NCI-H128 (cell line): ENCODE data around the gene SLC35E2B.
"Not testable (repeated sequence)": the region's sequence is repeated elsewhere in the genome, so short reads cannot be mapped to it uniquely, and the experiment has no call there.

ENCODE experiments used
- DNase-seq: peaks from one replicate; lab custom pipeline; 2025; ENCODE audit not compliant: unreplicated experiment; lab: John Stamatoyannopoulos, UW

The SLC35E2B gene

DNA sequence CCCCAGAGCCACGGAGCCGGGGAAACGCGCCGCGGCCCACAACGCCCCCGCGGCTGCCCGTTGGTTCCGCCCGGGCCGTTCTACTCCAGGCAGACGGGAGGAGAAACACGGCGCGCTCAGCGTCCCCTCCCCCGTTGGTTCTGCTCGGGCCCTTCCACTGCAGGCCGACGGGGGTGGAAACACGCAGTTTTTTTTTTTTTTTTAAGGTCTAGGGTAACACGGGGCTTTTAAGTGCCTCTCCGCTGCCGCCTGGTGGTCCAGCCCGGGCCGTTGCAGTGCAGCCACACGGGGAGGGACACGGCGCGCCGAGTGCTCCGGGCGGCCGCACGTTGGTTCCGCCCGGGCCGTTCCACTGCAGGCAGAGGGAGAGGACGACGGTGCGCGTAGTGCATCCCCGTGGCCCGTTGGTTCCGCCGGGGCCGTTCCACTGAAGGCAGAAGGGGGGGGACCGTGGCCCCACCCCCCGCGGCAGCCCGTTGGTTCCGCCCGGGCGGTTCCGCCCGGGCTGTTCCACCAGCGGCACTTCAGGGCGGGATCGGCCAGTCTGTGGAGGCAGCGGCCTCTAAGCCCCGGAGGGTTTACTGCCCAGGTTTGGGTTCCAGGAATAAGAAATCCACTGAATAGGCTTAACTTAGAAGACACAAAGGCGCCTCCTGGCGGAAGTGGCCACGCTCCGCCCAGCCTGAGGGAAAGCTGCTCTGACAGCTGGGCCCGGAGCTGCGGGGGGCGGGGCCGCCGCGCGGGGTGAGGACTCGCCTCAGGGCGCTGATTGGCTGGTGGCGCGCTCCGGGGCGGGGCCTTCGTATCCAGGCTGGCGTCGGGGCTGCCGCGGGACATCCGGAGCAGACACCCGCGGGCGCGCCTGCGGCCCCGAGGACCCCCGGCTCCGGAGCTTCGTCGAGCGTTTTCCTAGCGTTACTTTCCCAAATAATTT is at the start of gene SLC35E2B:
Gene SLC35E2B, minus strand, starts transcription at position 82 of the 934 bp plus-strand sequence. CDS start 16,096 bp downstream, outside the sequence.
- DNase-seq: peak; percentile 84

DNA sequence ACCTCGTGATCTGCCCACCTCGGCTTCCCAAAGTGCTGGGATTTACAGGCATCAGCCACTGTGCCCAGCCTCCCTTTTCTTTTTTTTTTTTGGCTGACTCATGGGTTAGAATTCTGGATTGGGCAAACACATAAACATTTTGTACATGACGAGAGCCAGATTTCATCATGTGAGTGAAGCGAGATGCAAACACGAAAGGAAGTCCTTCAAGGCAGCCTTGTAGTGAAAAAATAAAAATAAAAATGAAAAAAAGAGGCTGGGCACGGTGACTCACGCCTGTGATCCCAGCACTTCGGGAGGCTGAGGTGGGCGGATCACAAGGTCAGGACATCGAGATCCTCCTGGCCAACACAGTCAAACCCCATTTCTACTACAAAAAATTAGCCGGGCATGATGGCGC is 48.4 kb upstream of the SLC35E2B start:
- not testable (repeated sequence) for DNase-seq

DNA sequence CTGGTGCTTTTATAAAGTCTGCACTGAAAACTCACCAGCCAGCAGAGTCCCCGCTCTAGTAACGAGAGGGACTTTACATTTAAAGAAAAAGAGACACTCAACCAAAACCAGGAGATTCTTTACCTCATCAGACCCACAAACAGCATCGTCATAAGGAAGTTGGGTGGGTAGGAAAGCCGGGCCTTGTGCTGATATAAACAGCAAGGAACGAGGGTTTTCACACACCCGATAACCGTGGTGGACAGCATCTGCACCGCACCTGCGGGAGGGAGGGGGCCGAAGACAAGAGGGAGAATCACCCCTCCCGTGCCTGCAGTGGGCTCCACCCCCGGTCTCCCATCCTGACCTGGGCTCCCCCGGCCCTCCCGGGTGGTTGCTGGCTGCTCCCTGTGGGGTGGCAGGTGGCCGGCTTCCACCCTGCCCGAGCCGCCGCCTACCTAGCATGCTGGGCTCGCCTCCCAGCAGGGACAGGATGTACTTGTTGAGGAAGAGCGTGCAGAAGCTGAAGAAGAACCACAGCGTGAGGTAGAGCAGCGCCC is 46.3 kb upstream of the SLC35E2B start:
- DNase-seq: not testable (repeated sequence)

DNA sequence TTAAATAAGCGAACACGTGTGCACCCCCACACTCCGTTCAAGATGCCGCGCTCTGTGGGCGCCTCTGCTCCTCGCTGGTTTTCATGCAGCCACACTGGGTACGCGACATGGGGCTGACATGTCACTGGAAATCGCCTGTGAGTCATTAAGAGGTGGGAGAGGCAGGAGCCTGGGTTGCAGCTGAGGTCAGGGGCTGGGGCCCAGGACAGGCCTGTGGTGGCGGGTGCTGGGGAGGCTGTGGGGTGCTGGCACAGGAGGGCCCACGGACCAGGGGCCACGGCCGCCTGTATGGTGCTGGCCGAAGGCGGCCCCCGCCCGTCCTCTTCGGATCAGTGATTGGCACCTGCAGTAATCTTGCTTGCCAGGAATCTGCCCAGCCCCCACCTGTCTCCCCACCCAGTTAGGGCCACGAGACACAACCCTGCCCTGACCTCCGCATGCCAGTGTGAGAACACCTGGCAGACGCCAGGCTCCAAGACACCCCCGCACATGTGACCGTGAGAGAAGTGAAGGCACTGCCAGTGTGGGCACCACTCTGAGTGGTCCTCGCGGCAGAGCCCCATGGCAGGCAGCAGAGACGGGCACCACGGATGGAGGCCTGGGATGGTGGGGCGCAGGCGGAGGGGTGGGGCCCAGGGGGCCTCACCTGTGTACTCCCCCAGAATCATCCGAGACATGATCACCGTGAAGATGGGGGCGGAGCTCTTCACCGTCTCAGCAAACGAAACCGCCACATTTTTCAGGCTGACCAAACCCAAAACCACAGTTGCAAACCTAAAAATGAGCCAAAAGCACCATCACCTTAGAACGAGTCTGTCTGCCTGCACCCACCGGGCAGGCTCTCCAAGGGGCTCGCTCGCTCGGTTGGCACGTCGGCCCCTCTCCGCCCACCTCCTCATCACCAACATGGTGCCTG is 45.3 kb upstream of the SLC35E2B start:
- DNase-seq: not testable (repeated sequence)

DNA sequence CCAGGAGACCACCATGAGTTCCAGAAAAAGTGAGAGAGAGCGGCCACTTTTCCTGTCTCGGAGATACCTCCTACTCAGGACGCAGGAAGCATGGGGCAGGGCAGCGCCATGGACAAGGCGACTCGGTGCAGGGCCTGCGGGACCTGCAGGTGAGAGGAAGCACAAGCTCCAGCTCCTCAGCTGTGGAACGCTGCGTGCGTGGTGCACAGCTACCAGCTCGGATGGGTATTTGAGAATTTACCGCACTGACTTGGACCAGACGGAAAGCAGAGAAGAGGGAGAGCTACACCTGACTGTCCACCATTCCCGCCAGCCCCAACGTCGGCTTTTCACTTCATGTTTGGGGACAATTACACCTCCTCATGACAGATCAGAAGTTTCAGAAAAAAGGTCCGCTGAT is 39.8 kb upstream of the SLC35E2B start:
- no peak for DNase-seq

DNA sequence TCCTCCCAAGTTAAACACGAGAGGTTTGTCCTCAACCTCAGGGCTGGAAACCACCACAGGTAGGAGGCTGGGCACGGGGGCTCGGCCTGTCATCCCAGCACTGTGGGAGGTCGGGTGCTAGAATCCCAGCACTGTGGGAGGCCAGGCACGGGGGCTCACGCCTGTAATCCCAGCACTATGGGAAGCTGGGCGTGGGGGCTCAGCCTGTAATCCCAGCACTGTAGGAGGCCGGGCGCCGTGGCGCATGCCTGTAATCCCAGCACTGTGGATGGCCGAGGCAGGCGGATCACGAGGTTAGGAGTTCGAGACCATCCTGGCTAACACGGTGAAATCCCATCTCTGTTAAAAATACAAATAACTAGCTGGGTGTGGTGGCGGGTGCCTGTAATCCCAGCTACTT is 38.3 kb upstream of the SLC35E2B start:
- DNase-seq: no peak

DNA sequence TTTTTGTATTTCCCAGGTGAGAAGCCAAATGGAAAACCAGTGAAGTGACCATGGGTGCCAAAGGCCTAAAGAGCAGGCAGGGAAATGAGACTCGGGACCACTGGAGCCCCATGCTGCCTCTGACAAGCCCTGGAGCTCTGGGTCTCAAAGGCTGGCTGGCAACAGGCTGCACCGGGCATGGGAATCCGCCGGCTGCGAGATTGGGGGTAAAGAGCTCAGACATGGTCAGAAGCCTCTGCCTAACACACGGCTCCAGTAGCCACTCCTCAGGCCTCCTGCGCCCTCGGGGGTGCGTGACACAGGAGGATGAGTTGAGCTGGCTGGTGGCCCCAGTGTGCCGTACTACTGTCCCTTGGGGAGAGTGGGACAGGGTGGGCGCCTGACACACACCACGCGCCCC is 37.6 kb upstream of the SLC35E2B start:
- not testable (repeated sequence) for DNase-seq

DNA sequence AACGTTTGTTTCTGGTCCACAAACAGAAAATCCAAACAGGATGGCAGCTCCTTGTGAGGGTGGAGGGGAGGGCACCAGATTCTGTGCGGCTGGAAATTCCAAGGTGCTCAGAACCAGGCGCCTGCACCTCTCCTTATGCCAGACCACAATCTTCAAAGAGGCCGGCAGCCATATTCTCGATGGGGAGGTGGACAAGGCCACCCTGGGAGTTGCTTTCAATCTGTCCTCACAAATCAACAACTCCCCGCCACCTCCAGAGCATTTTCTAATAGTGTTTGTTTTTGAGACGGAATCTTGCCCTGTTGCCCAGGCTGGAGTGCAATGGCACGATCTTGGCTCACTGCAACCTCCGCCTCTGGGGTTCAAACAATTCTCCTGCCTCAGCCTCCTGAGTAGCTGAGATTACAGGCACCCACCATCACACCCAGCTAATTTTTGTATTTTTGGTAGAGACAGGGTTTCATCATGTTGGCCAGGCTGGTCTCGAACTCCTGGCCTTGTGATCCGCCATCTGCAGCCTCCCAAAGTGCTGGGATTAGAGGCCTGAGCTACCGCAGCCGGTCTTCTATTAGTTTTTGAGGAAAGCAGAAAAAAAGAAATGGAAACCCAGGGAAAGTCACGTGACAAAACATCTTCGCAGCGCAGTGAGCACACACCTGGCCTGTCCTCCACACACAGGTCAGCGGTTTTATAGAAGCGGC is 36.7 kb upstream of the SLC35E2B start:
- not testable (repeated sequence) for DNase-seq

DNA sequence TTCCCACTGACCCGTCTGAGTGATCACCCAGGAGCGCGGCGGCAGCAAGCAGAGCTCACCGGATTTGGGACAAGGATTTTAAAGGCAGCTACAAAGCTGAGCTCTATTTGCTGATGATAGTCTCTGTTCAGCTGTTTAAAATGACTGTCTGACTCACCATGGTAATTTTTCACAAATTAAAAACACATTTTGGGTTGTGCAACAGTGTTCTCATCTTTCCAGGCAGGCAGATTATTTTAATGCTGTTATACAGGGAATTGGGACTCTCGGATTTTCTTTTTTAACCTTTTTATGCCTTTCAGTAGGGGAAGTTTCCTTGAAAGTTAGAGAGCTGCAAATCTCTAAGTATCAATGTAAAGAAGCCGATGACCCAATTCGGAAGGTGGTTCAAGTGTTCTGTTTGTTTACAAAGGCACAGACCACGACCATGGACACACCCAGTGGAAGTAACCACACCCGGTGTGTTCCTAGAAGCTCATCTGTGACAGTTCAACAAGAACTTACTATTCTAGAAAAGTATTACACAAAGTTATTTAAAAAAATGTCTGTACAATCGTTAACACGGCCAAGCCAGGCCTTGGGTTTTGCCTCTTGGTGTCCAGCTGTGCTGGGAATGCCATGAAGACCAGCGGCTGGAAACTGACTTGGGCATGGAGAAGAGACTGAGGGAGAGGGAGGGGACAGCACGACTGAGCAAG is 35.9 kb upstream of the SLC35E2B start:
- DNase-seq: not testable (repeated sequence)

DNA sequence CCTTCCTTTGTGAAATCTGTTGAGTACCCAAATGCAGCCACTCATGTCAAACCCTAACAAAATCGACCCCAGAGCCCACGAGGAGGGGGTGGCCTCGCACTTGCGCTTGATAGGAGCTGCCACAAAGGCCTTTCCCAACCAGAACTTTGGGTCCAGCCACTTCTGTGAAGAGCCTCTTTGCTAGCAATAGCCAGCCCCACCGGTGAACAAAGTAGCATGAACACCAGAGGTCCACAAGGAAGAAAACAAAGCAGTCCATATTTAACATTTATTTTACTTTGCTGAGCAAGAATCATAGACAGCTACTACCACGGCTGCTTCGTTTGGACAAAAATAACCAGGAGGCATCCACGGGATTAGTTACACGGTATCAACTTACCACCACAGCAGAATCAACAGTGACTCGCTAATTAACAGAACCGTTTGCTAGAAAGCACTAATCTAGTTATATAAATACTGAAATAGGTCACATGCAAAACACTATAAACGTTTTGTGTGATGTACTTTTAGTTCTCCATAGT is 34.6 kb upstream of the SLC35E2B start:
- DNase-seq: not testable (repeated sequence)

DNA sequence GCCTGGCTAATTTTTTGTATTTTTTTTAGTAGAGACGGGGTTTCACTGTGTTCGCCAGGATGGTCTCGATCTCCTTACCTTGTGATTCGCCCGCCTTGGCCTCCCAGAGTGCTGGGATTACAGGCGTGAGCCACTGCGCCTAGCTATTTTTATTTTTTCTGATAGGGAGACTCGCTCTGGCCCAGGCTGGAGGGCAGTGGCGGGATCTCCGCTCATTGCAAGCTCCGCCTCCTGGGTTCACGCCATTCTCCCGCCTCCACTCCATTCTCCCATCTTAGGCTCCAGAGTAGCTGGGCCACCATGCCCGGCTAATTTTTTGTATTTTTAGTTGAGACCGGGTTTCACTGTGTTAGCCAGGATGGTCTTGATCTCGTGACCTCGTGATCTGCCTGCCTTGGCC is 33.5 kb upstream of the SLC35E2B start:
- not testable (repeated sequence) for DNase-seq

DNA sequence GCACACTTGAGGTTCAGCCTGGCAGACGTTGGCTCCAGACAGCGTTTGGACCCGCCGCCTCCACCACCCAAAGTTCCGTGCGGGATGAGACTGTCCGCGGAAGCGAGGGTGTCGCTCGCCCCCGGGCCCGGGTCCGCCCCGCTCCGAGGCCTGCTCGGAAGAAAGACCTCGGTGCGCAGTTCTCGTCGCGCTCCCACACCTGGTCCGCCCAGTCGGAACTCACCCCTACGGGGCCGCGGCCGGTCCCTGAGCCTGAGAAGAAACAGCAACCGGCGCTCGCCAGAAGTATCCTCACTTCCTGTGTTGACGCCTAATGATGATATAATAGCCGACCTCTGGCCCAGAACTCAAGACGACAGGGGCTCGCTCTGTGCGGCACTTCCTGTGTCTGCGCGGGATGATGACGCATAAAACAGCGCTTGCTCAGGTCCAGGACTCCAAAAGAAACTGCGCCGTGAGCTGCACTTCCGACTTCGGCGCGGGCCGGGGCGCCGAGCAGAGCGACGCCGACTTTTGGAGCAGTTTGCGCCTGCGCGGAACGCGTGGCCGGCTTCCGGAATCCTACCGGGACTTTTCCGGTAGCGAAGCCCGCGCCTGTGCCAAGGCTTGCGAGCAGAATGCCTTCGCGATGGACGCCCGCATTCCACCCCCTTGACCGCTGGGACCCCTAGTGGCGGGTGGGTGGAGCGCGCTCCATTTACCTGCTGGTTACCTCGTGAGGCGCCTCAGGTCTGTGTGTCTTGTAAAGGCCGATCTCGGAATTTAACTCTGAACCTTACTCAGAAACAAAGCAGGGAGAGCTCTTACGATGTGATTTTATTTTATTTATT is 31.7 kb upstream of the SLC35E2B start, which contains the start of gene CDK11A:
Gene CDK11A, minus strand, starts transcription at position 323 of the 830 bp plus-strand sequence. CDS start 1,539 bp downstream, outside the sequence.
- peak; percentile 96 for DNase-seq

DNA sequence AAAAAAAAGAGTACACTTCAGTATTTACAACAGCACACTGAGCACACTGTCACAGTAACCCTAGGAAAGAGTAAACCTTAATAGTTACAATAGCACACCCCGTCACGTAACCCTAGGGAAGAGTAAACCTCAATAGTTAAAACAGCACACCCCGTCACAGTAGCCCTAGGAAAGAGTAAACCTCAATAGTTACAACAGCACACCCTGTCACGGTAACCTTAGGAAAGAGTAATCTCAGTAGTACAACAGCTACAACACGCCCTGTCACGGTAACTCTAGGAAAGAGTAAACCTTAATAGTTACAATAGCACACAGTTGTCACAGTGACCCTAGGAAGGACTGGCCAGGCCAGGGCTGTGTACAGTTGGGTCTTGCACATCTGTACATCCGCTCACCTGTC is 28.6 kb upstream of the SLC35E2B start:
- no peak for DNase-seq

DNA sequence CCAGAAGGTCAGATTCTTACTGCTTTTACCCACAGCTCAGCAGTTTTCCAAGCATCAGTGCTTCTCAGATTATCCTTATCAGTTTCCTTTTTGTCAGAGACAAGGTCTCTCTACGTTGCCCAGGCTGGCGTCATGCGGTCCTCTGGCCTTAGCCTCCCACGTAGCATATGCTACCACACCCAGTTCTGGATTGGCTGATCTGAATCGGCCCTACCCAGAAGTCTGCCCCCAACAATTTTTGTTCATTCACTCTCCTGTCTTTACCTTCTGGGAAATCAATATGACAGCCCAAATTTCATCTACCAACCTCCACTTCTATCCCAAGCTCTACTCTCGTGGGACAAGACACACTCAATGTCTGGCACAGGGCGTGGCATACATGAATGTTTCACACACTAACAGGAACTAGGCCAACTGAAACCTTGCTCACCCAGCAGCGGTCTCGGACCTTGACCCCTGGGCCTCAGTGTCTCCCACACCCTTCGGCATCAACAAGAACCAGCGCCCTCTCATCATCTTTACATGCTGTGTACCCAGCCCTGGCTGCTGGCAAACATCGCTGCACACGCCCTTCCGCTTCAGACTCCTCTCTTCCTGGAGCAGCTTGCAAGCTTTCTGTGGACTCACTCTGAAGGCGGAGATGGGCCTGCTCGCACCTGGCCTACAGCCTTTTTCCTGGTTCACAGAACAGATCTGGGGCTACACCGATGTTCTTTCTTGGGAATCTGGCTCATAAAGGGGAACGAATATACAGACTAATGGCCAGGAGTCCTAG is 22.7 kb upstream of the SLC35E2B start:
- DNase-seq: not testable (repeated sequence)

DNA sequence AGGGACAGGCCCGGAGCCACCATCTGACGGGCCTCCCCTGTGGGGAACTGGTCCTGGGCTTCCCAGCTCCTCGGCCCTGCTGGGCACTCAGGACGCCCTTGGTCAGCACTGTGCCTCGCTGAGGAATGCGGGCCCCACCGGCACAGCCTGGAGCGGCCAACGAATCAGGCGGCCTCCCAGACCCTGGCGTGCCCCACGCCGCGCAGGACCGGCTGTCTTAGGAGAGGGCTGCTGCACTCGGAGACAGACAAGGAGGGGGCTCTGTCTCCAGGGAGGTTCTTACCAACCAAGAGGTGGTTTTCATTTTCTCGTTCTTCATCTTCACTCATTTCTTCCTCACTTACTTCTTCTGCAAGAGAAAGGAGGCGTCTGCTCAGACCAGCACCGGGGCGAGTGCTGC is 15.3 kb upstream of the SLC35E2B start:
- not testable (repeated sequence) for DNase-seq

DNA sequence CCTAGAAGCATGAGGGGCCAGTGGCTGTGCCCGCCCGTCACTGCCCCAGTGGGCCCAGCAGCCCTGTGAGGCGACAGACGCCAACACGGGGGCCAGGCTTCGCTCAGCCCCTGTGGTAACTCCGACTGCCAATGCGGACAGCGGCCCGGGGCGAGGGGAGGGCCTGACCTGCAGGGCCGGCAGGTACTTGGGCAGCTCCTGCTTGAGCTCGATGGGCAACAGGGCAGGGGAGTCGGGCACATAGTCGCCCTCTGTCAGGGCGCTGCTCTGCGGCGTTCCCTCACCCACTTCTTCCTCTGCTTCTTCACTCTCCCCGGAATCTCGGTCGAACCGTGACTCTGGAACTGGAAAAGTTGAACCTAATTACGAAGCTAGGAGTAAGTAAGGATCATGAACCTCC is 14.6 kb upstream of the SLC35E2B start:
- not testable (repeated sequence) for DNase-seq

DNA sequence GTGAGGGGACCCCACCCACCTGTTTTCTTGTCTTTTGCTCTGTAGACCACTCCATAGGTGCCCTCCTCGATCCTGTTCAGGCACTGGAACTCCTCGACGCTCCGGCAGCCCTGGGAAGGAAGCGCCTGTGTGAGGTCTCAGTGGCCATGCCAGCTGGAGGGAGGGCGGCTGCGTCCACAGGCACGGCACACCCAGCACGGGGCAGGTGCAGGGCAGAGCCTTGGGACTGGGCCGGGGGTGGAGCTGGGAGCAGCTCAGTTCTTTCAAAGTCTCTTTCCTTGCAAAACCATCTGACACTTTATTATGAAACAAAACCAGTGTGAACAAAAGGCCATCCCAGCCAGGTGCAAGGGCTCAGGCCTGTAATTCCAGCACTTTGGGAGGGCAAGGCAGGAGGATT is 13.0 kb upstream of the SLC35E2B start:
- DNase-seq: not testable (repeated sequence)
